HEK293 (cell line): Measurements from ENCODE around the gene VRK3.

Source experiments
- BCL11A ChIP-seq: fragments of 450-650 bp; formaldehyde crosslinking; IDR thresholded peaks from 2 replicates; pipeline ENCODE4 v1.5.1; 2016; ENCODE audit warnings: low read depth, missing biosample characterization, missing genetic modification characterization
- KLF8 ChIP-seq: fragments of 450-650 bp; formaldehyde crosslinking; IDR thresholded peaks from 2 replicates; pipeline ENCODE4 v1.5.1; 2016; ENCODE audit warnings: missing biosample characterization, missing genetic modification characterization
- MEIS1 ChIP-seq: sonication (generic); formaldehyde crosslinking; IDR thresholded peaks from 2 replicates; pipeline ENCODE4 v1.8.1; 2022; ENCODE audit warnings: missing genetic modification reagents, mild to moderate bottlenecking, borderline replicate concordance
- MZF1 ChIP-seq: fragments of 450-650 bp; formaldehyde crosslinking; IDR thresholded peaks from 2 replicates; pipeline ENCODE4 v1.5.1; 2017; ENCODE audit warnings: missing biosample characterization, missing genetic modification characterization, borderline replicate concordance
- OVOL3 ChIP-seq: fragments of 450-650 bp; formaldehyde crosslinking; IDR thresholded peaks from 2 replicates; pipeline ENCODE4 v1.5.1; 2016; ENCODE audit warnings: missing biosample characterization, missing genetic modification characterization
- REPIN1 ChIP-seq: fragments of 450-650 bp; formaldehyde crosslinking; IDR thresholded peaks from 2 replicates; pipeline ENCODE4 v1.5.1; 2017; ENCODE audit warnings: missing biosample characterization, missing genetic modification characterization, low read depth
- REST ChIP-seq: fragments of 450-650 bp; formaldehyde crosslinking; IDR thresholded peaks from 2 replicates; pipeline ENCODE4 v1.5.1; 2016; ENCODE audit warnings: missing biosample characterization, missing genetic modification characterization
- TRIM28 ChIP-seq: IDR thresholded peaks from 2 replicates; pipeline ENCODE4 v1.6.1; 2011; ENCODE audit warnings: low read length, control low read depth, borderline replicate concordance
- ZBTB10 ChIP-seq: fragments of 450-650 bp; formaldehyde crosslinking; IDR thresholded peaks from 2 replicates; pipeline ENCODE4 v1.5.1; 2016; ENCODE audit warnings: missing biosample characterization, missing genetic modification characterization
- ZBTB7A ChIP-seq: fragments of 450-650 bp; formaldehyde crosslinking; IDR thresholded peaks from 2 replicates; pipeline ENCODE4 v1.5.1; 2016; ENCODE audit warnings: low read depth, missing biosample characterization, missing genetic modification characterization
- ZFP37 ChIP-seq: fragments of 450-650 bp; formaldehyde crosslinking; IDR thresholded peaks from 2 replicates; pipeline ENCODE4 v1.5.1; 2016; ENCODE audit warnings: missing biosample characterization, missing genetic modification characterization
- ZNF10 ChIP-seq: fragments of 450-650 bp; formaldehyde crosslinking; IDR thresholded peaks from 2 replicates; pipeline ENCODE4 v1.5.1; 2017; ENCODE audit warnings: missing biosample characterization, missing genetic modification characterization
- ZNF184 ChIP-seq: fragments of 450-650 bp; IDR thresholded peaks from 2 replicates; pipeline ENCODE4 v1.5.1; 2018; ENCODE audit warnings: missing biosample characterization, mild to moderate bottlenecking, missing genetic modification characterization
- ZNF19 ChIP-seq: fragments of 450-650 bp; formaldehyde crosslinking; IDR thresholded peaks from 2 replicates; pipeline ENCODE4; 2016; ENCODE audit warnings: missing biosample characterization, missing genetic modification characterization, low read depth
- ZNF202 ChIP-seq: fragments of 450-650 bp; formaldehyde crosslinking; IDR thresholded peaks from 2 replicates; pipeline ENCODE4 v1.5.1; 2016; ENCODE audit warnings: missing biosample characterization, missing genetic modification characterization, borderline replicate concordance
- ZNF266 ChIP-seq: fragments of 450-650 bp; formaldehyde crosslinking; IDR thresholded peaks from 2 replicates; pipeline ENCODE4 v1.5.1; 2016; ENCODE audit warnings: missing biosample characterization, missing genetic modification characterization, low read depth
- ZNF292 ChIP-seq: fragments of 450-650 bp; formaldehyde crosslinking; IDR thresholded peaks from 2 replicates; pipeline ENCODE4 v1.5.1; 2016; ENCODE audit warnings: low read depth, missing biosample characterization, missing genetic modification characterization, borderline replicate concordance
- ZNF311 ChIP-seq: fragments of 450-650 bp; formaldehyde crosslinking; IDR thresholded peaks from 2 replicates; pipeline ENCODE4 v1.5.1; 2017; ENCODE audit warnings: missing biosample characterization, missing genetic modification characterization, borderline replicate concordance
- ZNF362 ChIP-seq: fragments of 450-650 bp; formaldehyde crosslinking; IDR thresholded peaks from 2 replicates; pipeline ENCODE4 v1.5.1; 2016; ENCODE audit warnings: missing biosample characterization, missing genetic modification characterization
- ZNF37A ChIP-seq: fragments of 450-650 bp; IDR thresholded peaks from 2 replicates; pipeline ENCODE4 v1.5.1; 2018; ENCODE audit warnings: missing biosample characterization, missing genetic modification characterization
- ZNF391 ChIP-seq: fragments of 450-650 bp; formaldehyde crosslinking; IDR thresholded peaks from 2 replicates; pipeline ENCODE4 v1.5.1; 2016; ENCODE audit warnings: low read depth, missing biosample characterization, missing genetic modification characterization, borderline replicate concordance
- ZNF423 ChIP-seq: fragments of 450-650 bp; formaldehyde crosslinking; IDR thresholded peaks from 2 replicates; pipeline ENCODE4 v1.5.1; 2016; ENCODE audit warnings: missing biosample characterization, missing genetic modification characterization
- ZNF571 ChIP-seq: fragments of 450-650 bp; formaldehyde crosslinking; IDR thresholded peaks from 2 replicates; pipeline ENCODE4 v1.5.0; 2017; ENCODE audit warnings: missing biosample characterization, missing genetic modification characterization
- ZNF600 ChIP-seq: fragments of 450-650 bp; formaldehyde crosslinking; IDR thresholded peaks from 2 replicates; pipeline ENCODE4 v1.5.1; 2016; ENCODE audit warnings: missing biosample characterization, missing genetic modification characterization
- ZNF707 ChIP-seq: fragments of 450-650 bp; formaldehyde crosslinking; IDR thresholded peaks from 2 replicates; pipeline ENCODE4 v1.5.1; 2016; ENCODE audit warnings: missing biosample characterization, missing genetic modification characterization
- ZNF776 ChIP-seq: fragments of 450-650 bp; formaldehyde crosslinking; IDR thresholded peaks from 2 replicates; pipeline ENCODE4 v1.5.0; 2017; ENCODE audit warnings: missing biosample characterization, missing genetic modification characterization, borderline replicate concordance
- TF ChIP-seq, protein P1 (sequence below): fragments of 450-650 bp; formaldehyde crosslinking; IDR thresholded peaks from 2 replicates; pipeline ENCODE4 v1.5.1; 2016; ENCODE audit warnings: missing biosample characterization, missing genetic modification characterization
- TF ChIP-seq, protein P2 (sequence below): fragments of 450-650 bp; formaldehyde crosslinking; IDR thresholded peaks from 2 replicates; pipeline ENCODE4 v1.5.1; 2016; ENCODE audit warnings: missing biosample characterization, missing genetic modification characterization

The VRK3 gene

GRCh38 chr19:49987159-49987698 is 37.9 kb downstream of the VRK3 start (continued):
- TF ChIP-seq, protein P1, sequence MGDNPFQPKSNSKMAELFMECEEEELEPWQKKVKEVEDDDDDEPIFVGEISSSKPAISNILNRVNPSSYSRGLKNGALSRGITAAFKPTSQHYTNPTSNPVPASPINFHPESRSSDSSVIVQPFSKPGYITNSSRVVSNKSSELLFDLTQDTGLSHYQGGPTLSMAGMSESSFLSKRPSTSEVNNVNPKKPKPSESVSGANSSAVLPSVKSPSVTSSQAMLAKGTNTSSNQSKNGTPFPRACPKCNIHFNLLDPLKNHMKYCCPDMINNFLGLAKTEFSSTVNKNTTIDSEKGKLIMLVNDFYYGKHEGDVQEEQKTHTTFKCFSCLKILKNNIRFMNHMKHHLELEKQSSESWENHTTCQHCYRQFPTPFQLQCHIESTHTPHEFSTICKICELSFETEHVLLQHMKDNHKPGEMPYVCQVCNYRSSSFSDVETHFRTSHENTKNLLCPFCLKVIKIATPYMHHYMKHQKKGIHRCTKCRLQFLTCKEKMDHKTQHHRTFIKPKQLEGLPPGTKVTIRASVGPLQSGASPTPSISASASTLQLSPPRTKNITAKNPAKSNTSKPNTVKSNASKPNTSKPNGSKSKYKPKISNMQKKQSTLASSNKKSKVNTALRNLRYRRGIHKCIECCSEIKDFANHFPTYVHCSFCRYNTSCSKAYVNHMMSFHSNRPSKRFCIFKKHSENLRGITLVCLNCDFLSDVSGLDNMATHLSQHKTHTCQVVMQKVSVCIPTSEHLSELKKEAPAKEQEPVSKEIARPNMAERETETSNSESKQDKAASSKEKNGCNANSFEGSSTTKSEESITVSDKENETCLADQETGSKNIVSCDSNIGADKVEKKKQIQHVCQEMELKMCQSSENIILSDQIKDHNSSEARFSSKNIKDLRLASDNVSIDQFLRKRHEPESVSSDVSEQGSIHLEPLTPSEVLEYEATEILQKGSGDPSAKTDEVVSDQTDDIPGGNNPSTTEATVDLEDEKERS (tag by site-specific recombination): 0 out of 2 replicates have a peak, but pooled peaks have one; percentile 7
- no peak for TF ChIP-seq ZNF292
- TF ChIP-seq ZNF391 (tag by site-specific recombination): peak; percentile 84; the same call in 1 of the 2 replicates
- no peak for TF ChIP-seq ZBTB7A (tag by site-specific recombination)
- peak; percentile 77 for TF ChIP-seq ZNF600 (tag by site-specific recombination)
- TF ChIP-seq ZNF184 (tag by site-specific recombination): no peak
- TF ChIP-seq ZNF202 (tag by site-specific recombination): no peak
- no peak for TF ChIP-seq ZNF19
- peak; percentile 11; the same call in 1 of the 2 replicates for TF ChIP-seq ZNF423
- peak; percentile 88; the same call in 1 of the 2 replicates for TF ChIP-seq KLF8 (tag by site-specific recombination)
- no peak for TF ChIP-seq ZNF37A (tag by site-specific recombination)
- TF ChIP-seq REST (tag by site-specific recombination): peak; percentile 100
- no peak for TF ChIP-seq ZNF707 (tag by site-specific recombination)
- TF ChIP-seq, protein P2, sequence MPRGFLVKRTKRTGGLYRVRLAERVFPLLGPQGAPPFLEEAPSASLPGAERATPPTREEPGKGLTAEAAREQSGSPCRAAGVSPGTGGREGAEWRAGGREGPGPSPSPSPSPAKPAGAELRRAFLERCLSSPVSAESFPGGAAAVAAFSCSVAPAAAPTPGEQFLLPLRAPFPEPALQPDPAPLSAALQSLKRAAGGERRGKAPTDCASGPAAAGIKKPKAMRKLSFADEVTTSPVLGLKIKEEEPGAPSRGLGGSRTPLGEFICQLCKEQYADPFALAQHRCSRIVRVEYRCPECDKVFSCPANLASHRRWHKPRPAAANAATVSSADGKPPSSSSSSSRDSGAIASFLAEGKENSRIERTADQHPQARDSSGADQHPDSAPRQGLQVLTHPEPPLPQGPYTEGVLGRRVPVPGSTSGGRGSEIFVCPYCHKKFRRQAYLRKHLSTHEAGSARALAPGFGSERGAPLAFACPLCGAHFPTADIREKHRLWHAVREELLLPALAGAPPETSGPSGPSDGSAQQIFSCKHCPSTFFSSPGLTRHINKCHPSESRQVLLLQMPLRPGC (tag by site-specific recombination): peak; percentile 42; the same call in 1 of the 2 replicates
- no peak for TF ChIP-seq ZNF571 (tag by site-specific recombination)
- TF ChIP-seq MZF1 (tag by site-specific recombination): 0 out of 2 replicates have a peak, but pooled peaks have one; percentile 43
- peak; percentile 67 for TF ChIP-seq ZBTB10 (tag by site-specific recombination)
- peak; percentile 88 for TF ChIP-seq TRIM28
- TF ChIP-seq MEIS1 (CRISPR knock-in tag): peak; percentile 99
- peak; percentile 53; the same call in 1 of the 2 replicates for TF ChIP-seq ZNF10
- TF ChIP-seq ZNF362 (tag by site-specific recombination): no peak
- peak; percentile 89 for TF ChIP-seq ZFP37 (tag by site-specific recombination)
- no peak for TF ChIP-seq ZNF776 (tag by site-specific recombination)
- peak; percentile 62; the same call in 1 of the 2 replicates for TF ChIP-seq OVOL3 (tag by site-specific recombination)
- TF ChIP-seq ZNF311 (tag by site-specific recombination): no peak
- peak; percentile 95; the same call in 1 of the 2 replicates for TF ChIP-seq REPIN1 (tag by site-specific recombination)
- TF ChIP-seq ZNF266 (tag by site-specific recombination): no peak
- TF ChIP-seq BCL11A (tag by site-specific recombination): peak; percentile 46; the same call in 1 of the 2 replicates
